KOPT-K1 (cell line): ENCODE results near the gene UPF2.
"Not testable (repeated sequence)": the region's sequence is repeated elsewhere in the genome, so short reads cannot be mapped to it uniquely, and the experiment has no call there.

Experiments
- H3K27ac ChIP-seq: fragments of 200-600 bp; sonication (generic); 2 replicates; pipeline ENCODE4 v1.5.1; 2016; ENCODE audit warnings: antibody characterized with exemption, mild to moderate bottlenecking, low read depth, low read length; ENCODE audit not compliant: poor library complexity, severe bottlenecking
- H3K36me3 ChIP-seq: fragments of 200-600 bp; sonication (generic); 2 replicates; pipeline ENCODE4 v1.5.1; 2017; ENCODE audit warnings: antibody characterized with exemption, mild to moderate bottlenecking, low read length, moderate library complexity; ENCODE audit not compliant: insufficient read depth
- H3K9me3 ChIP-seq: fragments of 200-600 bp; sonication (generic); 2 replicates; pipeline ENCODE4 v1.5.1; 2017; ENCODE audit warnings: antibody characterized with exemption, low read length, mild to moderate bottlenecking; ENCODE audit not compliant: insufficient read depth, poor library complexity, severe bottlenecking

UPF2 gene

GRCh38 chr10:11896549-11897200 lies 145.9 kb downstream of the UPF2 start:
- Histone ChIP-seq H3K27ac (no peak overlapping the region), H3K9me3 (no peaks in the 10 kb centered on the region), H3K36me3 (no peaks in the 10 kb centered on the region)

GRCh38 chr10:11895598-11895997 lies 147.0 kb downstream of the UPF2 start:
- Histone ChIP-seq H3K27ac (no peak overlapping the region), H3K9me3 (no peaks in the 10 kb centered on the region), H3K36me3 (no peaks in the 10 kb centered on the region)

- no peaks in the 10 kb centered on the region for H3K36me3 ChIP-seq
- no peak overlapping the region for H3K27ac ChIP-seq
- H3K9me3 ChIP-seq, result no peaks in the 10 kb centered on the region
Measured at GRCh38 chr10:11895108-11895466, 147.5 kb downstream of the UPF2 start.

- H3K27ac ChIP-seq, result no peak overlapping the region
- H3K36me3 ChIP-seq, result no peaks in the 10 kb centered on the region
- H3K9me3 ChIP-seq, result no peaks in the 10 kb centered on the region
Measured at GRCh38 chr10:11894381-11895107, 148.1 kb downstream of the UPF2 start.

- Histone ChIP-seq H3K36me3 (no peaks in the 10 kb centered on the region), H3K9me3 (no peaks in the 10 kb centered on the region), H3K27ac (no peak overlapping the region)
Measured at GRCh38 chr10:11893749-11894278, 148.8 kb downstream of the UPF2 start.

GRCh38 chr10:11891776-11892486 lies 150.7 kb downstream of the UPF2 start:
- no peaks in the 10 kb centered on the region for H3K9me3 ChIP-seq
- no peak overlapping the region for H3K27ac ChIP-seq
- no peaks in the 10 kb centered on the region for H3K36me3 ChIP-seq

- not testable (repeated sequence) for H3K27ac ChIP-seq, H3K36me3 ChIP-seq, H3K9me3 ChIP-seq
Measured at GRCh38 chr10:11889263-11889662, 153.3 kb downstream of the UPF2 start.

- Histone ChIP-seq H3K36me3 (no peaks in the 10 kb centered on the region), H3K9me3 (no peaks in the 10 kb centered on the region), H3K27ac (no peak overlapping the region)
Measured at GRCh38 chr10:11887381-11888227, 155.0 kb downstream of the UPF2 start.

GRCh38 chr10:11886851-11887250 lies 155.8 kb downstream of the UPF2 start:
- H3K27ac ChIP-seq, result no peak overlapping the region
- no peaks in the 10 kb centered on the region for H3K9me3 ChIP-seq
- H3K36me3 ChIP-seq, result no peaks in the 10 kb centered on the region

- no peak overlapping the region for H3K27ac ChIP-seq
- no peaks in the 10 kb centered on the region for H3K9me3 ChIP-seq
- no peaks in the 10 kb centered on the region for H3K36me3 ChIP-seq
Measured at GRCh38 chr10:11886138-11886474, 156.5 kb downstream of the UPF2 start.

- Histone ChIP-seq H3K27ac (no peak overlapping the region), H3K36me3 (no peaks in the 10 kb centered on the region), H3K9me3 (no peaks in the 10 kb centered on the region)
Measured at GRCh38 chr10:11885437-11886137, 157.0 kb downstream of the UPF2 start.

- Histone ChIP-seq H3K36me3 (no peaks in the 10 kb centered on the region), H3K27ac (no peak overlapping the region), H3K9me3 (no peaks in the 10 kb centered on the region)
Measured at GRCh38 chr10:11884706-11885423, 157.7 kb downstream of the UPF2 start.

- Histone ChIP-seq H3K9me3 (no peaks in the 10 kb centered on the region), H3K27ac (no peak overlapping the region), H3K36me3 (no peaks in the 10 kb centered on the region)
Measured at GRCh38 chr10:11882646-11883375, 159.8 kb downstream of the UPF2 start.
